HFF-Myc (cell line): ENCODE measurements around the gene TNNT3.

Source experiments
- DNase-seq: peaks from one replicate; pipeline ENCODE4 v3.0.0-alpha.2; 2011; ENCODE audit warnings: low read depth; ENCODE audit errors: extremely low read depth
- H3K4me3 ChIP-seq: replicated peaks from 2 replicates; pipeline ENCODE4 v1.5.1; 2011; ENCODE audit warnings: low read depth, mild to moderate bottlenecking, control low read depth, low read length
- TF ChIP-seq, protein P1 (sequence below): IDR thresholded peaks from 2 replicates; pipeline ENCODE4 v1.5.1; 2012; ENCODE audit warnings: mild to moderate bottlenecking, low read depth, low read length, control low read depth; ENCODE audit errors: missing control alignments

Gene TNNT3

DNA sequence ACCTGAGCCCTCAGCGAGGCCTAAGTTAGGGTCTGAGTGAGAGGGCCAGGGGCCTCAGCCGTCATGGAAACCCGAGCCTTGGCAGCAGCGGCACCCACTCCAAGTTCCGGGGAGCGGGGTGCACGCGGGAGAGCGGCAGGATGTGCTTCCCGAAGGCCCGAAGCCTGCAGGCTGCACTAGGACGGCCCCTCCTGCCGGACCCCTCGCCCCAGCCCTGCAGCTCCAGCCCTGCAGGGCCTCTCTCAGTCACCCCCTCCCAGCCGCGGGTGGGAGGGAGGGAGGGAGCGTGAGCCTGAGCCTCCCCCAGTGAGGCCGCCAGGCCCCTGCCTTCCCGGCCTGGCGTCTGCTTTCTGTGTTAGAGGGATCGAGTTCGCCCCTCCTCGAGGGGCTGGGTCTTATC lies 50.3 kb downstream of the TNNT3 start:
- H3K4me3 ChIP-seq = no peak overlapping the region
- TF ChIP-seq, protein P1, sequence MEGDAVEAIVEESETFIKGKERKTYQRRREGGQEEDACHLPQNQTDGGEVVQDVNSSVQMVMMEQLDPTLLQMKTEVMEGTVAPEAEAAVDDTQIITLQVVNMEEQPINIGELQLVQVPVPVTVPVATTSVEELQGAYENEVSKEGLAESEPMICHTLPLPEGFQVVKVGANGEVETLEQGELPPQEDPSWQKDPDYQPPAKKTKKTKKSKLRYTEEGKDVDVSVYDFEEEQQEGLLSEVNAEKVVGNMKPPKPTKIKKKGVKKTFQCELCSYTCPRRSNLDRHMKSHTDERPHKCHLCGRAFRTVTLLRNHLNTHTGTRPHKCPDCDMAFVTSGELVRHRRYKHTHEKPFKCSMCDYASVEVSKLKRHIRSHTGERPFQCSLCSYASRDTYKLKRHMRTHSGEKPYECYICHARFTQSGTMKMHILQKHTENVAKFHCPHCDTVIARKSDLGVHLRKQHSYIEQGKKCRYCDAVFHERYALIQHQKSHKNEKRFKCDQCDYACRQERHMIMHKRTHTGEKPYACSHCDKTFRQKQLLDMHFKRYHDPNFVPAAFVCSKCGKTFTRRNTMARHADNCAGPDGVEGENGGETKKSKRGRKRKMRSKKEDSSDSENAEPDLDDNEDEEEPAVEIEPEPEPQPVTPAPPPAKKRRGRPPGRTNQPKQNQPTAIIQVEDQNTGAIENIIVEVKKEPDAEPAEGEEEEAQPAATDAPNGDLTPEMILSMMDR = no peak
- DNase-seq = no peak

DNA sequence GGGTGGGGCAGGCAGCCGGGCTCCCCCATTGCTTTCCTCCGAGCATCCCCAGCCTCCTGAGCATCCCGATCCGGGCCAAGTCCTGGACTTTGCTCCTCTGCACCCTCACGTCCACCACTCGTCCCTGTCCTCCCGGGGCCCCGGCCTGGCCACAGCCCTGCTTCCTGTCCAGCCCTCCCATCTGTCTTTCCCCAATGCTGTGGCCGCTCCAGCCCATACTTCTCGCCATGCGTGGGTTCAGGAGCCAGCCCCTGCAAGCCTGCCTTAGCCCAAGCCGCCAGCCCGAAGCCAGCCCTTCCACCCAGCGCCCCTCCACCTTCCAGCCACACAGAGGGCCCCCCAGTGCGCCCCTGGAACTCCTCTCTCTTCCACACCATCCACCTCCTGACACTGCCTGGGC lies 51.5 kb downstream of the TNNT3 start:
- H3K4me3 ChIP-seq = no peak overlapping the region
- TF ChIP-seq, protein P1 = no peak
- DNase-seq = no peak

DNA sequence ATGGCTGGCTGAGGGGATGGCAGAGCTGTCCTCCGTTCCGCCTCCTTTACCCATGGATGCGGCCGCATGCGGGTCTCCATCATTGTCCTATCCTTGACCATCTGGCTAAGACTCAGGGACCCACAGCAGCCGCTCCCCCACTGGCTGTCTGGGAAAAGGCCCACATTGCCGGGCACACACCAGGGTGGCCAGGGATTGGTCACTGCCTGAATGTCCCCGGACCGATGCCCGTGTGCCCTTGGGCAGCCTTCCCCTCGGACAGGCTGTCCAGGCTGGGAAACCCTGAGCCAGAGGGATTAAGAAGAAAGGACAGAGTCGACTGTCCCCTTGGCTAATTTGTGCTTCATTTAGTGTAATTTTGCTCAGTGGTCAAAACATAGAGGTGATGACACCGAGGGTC lies 55.7 kb downstream of the TNNT3 start:
- DNase-seq = no peak

DNA sequence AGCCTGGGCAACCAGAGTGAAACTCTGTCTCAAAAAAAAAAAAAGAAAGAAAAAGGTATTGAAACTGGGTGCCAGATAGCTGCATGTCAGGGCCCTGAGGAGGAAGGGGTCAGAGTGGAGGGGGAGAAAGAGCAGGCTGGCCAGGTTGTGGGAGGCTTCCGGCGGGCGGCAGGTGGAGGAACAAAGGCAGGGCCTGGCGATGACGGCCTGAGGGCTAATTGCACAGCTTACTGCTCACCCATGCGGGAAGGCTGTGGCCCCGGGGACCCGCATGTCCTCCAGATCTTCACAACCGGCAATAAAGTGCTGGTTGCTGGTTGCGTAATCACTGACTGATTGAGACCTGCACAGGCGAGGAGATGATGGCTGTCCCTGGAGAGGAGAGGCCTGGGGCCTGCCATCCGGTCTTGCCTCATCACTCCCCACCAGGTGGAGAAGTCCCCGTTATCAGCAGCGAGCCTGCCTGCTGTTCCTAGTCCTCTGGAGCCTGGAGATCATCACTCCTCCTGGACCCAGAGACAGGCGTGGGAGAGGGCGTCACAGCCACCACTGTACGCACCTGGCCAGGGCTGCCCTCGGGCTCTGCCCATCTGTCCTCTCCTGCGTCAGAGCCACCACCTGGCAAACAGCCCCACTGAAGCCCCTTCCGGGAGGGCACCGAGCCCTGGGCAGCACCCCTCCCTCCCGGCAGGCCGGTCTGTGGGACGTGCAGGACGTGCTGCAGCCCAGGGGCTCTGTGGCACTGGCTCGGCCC lies 59.4 kb downstream of the TNNT3 start:
- no peak for DNase-seq
- no peak overlapping the region for H3K4me3 ChIP-seq
- TF ChIP-seq, protein P1 = no peak

More for the DNA sequence above, 55.7 kb downstream of the TNNT3 start:
- TF ChIP-seq, protein P1 = no peak
- no peak overlapping the region for H3K4me3 ChIP-seq

DNA sequence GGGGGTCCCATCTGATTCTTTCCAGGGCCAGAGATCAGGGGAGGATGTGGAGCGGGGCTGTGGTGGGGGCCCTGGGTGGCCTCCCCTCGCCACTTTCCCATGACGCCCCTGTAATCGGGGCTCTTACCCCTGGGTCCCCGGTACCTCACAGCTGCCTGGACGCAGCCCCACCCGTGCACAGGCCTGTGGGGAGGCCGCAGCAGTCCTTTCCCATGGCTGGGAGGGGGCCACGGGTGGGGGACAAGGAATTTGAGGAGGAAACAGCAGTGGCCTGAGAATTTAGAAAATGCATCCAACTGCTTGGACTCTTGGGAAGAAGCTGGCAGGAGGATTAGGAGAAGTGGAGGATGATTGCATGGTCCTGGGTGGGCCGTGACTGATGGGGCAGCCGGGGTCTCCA lies 60.1 kb downstream of the TNNT3 start:
- TF ChIP-seq, protein P1 = no peak
- DNase-seq = no peak
- no peak overlapping the region for H3K4me3 ChIP-seq

DNA sequence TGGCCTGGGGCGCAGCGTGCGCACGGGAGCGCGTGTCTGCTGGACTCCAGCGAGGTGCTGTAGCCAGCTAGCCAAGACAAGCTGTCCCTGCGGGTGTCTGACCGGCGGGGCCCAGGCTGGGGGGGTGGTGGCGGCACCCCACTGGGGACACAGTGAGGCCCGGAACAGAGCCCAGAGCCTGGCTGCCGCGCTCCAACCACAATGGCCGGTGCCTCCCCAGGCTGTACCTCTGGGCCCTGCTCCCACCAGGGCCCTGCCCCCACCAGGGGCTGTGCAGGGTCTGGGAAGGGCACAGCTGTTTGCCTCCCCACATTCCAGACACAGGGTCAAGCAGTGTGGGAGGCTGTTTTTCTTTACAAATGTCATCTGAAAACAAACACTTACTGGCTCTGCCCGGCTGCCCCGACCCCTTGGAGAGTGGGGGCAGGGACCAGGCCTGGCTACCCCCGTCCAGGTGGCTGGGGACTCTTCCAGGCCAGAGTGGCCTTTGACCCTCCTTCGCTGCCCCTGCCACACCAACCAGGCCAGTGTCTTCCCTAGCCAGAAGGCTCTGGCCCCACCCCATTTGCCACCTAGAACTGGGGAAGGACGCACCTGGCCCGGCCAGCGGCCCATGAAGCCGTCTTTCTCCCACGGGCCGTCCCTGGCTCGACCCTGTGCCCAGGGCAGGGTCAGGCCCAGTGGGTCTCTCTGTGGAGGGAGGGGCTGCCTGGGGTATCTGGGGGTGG lies 63.5 kb downstream of the TNNT3 start:
- no peak overlapping the region for H3K4me3 ChIP-seq
- TF ChIP-seq, protein P1 = no peak

More for the DNA sequence above, 63.5 kb downstream of the TNNT3 start:
- DNase-seq = no peak
